IMR-90 (cell line): Measurements from ENCODE around the gene NADK. TPM values are rescaled to one million over a fixed set of nuclear protein-coding genes. Genes with fewer than 3 reads are reported as not detected.
A peak's percentile ranks its signal among the peaks of the same experiment; 100 is the strongest.

ENCODE experiments used
- ATAC-seq: fragments of 200-7000 bp; cut with Tn5 transposase; 2 replicates; pipeline ENCODE4 v1.9.1; 2020; ENCODE audit warnings: low read depth, mild to moderate bottlenecking, moderate library complexity
- BruUV-seq: library from RNA; stranded (reverse); fragments of 400-500 nt; replicated peaks from 2 replicates; lab custom pipeline; 2021; lab: Mats Ljungman, UMichigan
- CTCF ChIA-PET: fragments of 300-600 bp; formaldehyde crosslinking; extraction: SDS; loops from one replicate; lab custom pipeline; 2021; ENCODE audit warnings: antibody characterized with exemption; lab: Yijun Ruan, JAX
- POLR2A ChIA-PET: fragments of 300-600 bp; sonication (Branson Sonifier 250); formaldehyde crosslinking; loops from one replicate; lab custom pipeline; 2022; ENCODE audit warnings: antibody characterized with exemption; ENCODE audit not compliant: unreplicated experiment; lab: Charles Lee
- DNase-seq: peaks from one replicate; pipeline ENCODE4 v3.0.0; 2013
- H2AFZ ChIP-seq: replicated peaks from 2 replicates; pipeline ENCODE3; 2013; ENCODE audit warnings: low read length, mild to moderate bottlenecking; ENCODE audit not compliant: poor library complexity
- H2AK5ac ChIP-seq: 2 replicates; pipeline ENCODE4 v1.6.1; 2013; ENCODE audit warnings: low read depth, low read length, inconsistent platforms
- H2AK9ac ChIP-seq: replicated peaks from 2 replicates; pipeline ENCODE3; 2013; ENCODE audit warnings: mild to moderate bottlenecking, low read depth, low read length, moderate library complexity; ENCODE audit not compliant: poor library complexity
- H2BK120ac ChIP-seq: 2 replicates; pipeline ENCODE4 v1.6.1; 2013; ENCODE audit warnings: low read depth, low read length, inconsistent platforms
- H2BK15ac ChIP-seq: 3 replicates; pipeline ENCODE4 v1.6.1; 2013; ENCODE audit warnings: low read depth, low read length, inconsistent platforms
- H2BK20ac ChIP-seq: 2 replicates; pipeline ENCODE4 v1.6.1; 2013; ENCODE audit warnings: low read depth, mild to moderate bottlenecking, inconsistent platforms, low read length, moderate library complexity
- H2BK5ac ChIP-seq: 2 replicates; pipeline ENCODE4 v1.6.1; 2013; ENCODE audit warnings: mild to moderate bottlenecking, low read depth, low read length, inconsistent platforms; ENCODE audit not compliant: poor library complexity, severe bottlenecking
- H3K14ac ChIP-seq: replicated peaks from 2 replicates; pipeline ENCODE4 v1.6.1; 2013; ENCODE audit warnings: low read depth, low read length, inconsistent platforms
- H3K18ac ChIP-seq: 2 replicates; pipeline ENCODE4 v1.6.1; 2013; ENCODE audit warnings: low read depth, low read length, control low read depth
- H3K23ac ChIP-seq: 2 replicates; pipeline ENCODE4 v1.6.1; 2013; ENCODE audit warnings: low read depth, low read length, inconsistent platforms
- H3K27ac ChIP-seq: 2 replicates; pipeline ENCODE4 v1.5.1; 2013; ENCODE audit warnings: mild to moderate bottlenecking, control low read depth, low read length; ENCODE audit not compliant: insufficient read depth
- H3K27me3 ChIP-seq: 2 replicates; pipeline ENCODE4 v1.6.1; 2013; ENCODE audit warnings: low read length; ENCODE audit not compliant: control insufficient read depth, insufficient read depth
- H3K36me3 ChIP-seq: 2 replicates; pipeline ENCODE4 v1.6.1; 2013; ENCODE audit warnings: low read length, mixed read lengths; ENCODE audit not compliant: control insufficient read depth, insufficient read depth
- H3K4ac ChIP-seq: 2 replicates; pipeline ENCODE4 v1.6.1; 2013; ENCODE audit warnings: low read depth, low read length, inconsistent platforms
- H3K4me1 ChIP-seq: 2 replicates; pipeline ENCODE4 v1.6.1; 2013; ENCODE audit warnings: low read length, mixed read lengths; ENCODE audit not compliant: control insufficient read depth, insufficient read depth
- H3K4me2 ChIP-seq: 2 replicates; pipeline ENCODE4 v1.6.1; 2013; ENCODE audit warnings: low read depth, mild to moderate bottlenecking, control low read depth, low read length, moderate library complexity
- H3K4me3 ChIP-seq: 2 replicates; pipeline ENCODE4 v1.5.1; 2013; ENCODE audit warnings: low read depth, mild to moderate bottlenecking, control low read depth, low read length, moderate library complexity; ENCODE audit not compliant: insufficient read depth
- H3K56ac ChIP-seq: 2 replicates; pipeline ENCODE4 v1.6.1; 2013; ENCODE audit warnings: low read length, inconsistent platforms; ENCODE audit not compliant: insufficient read depth; ENCODE audit errors: extremely low read depth
- H3K79me1 ChIP-seq, 2 experiments: 2 replicates each; pipeline ENCODE4 v1.6.1; 2013; ENCODE audit warnings: low read length in 2 of 2, inconsistent platforms in 1 of 2, low read depth in 1 of 2
- H3K9ac ChIP-seq: 2 replicates; pipeline ENCODE4 v1.6.1; 2013; ENCODE audit warnings: low read depth, low read length, control low read depth
- H3K9me1 ChIP-seq: 2 replicates; pipeline ENCODE4 v1.6.1; 2013; ENCODE audit warnings: low read length, inconsistent platforms; ENCODE audit not compliant: insufficient read depth
- H3K9me3 ChIP-seq: 2 replicates; pipeline ENCODE4 v1.6.1; 2013; ENCODE audit warnings: low read length; ENCODE audit not compliant: control insufficient read depth, insufficient read depth
- H4K20me1 ChIP-seq: 2 replicates; pipeline ENCODE4 v1.6.1; 2013; ENCODE audit warnings: low read length, inconsistent platforms; ENCODE audit not compliant: insufficient read depth
- H4K5ac ChIP-seq: 2 replicates; pipeline ENCODE4 v1.6.1; 2013; ENCODE audit warnings: mild to moderate bottlenecking, low read depth, low read length, control low read depth
- H4K8ac ChIP-seq, 2 experiments: 2 replicates each; pipeline ENCODE4 v1.6.1; 2013; ENCODE audit warnings: low read depth in 2 of 2, low read length in 2 of 2, control low read depth in 1 of 2, inconsistent platforms in 1 of 2
- H4K91ac ChIP-seq: 2 replicates; pipeline ENCODE4 v1.6.1; 2013; ENCODE audit warnings: low read depth, low read length, inconsistent platforms; ENCODE audit not compliant: insufficient read depth
- CHD1 ChIP-seq: IDR thresholded peaks from 2 replicates; pipeline ENCODE4 v1.6.1; 2012; ENCODE audit warnings: low read depth, low read length, improper control_type of control experiment
- POLR2A ChIP-seq: IDR thresholded peaks from 2 replicates; pipeline ENCODE4 v1.6.1; 2012; ENCODE audit warnings: mild to moderate bottlenecking, low read depth, low read length
- WGBS, 2 experiments: methylation state at CpG; one replicate each; pipeline versions ENCODE4 v1.1.5 to v1.1.7; 2013; ENCODE audit warnings: missing lambda C conversion rate in 2 of 2; ENCODE audit not compliant: insufficient read length in 1 of 2; ENCODE audit errors: extremely low coverage in 2 of 2; 5-methylcytosine and 5-hydroxymethylcytosine counted together
- dilution Hi-C: fragments of 300-500 bp; cut with HindIII; formaldehyde crosslinking; loops from one replicate; pipeline ENCODE4 v1.14.3; 2018; ENCODE audit warnings: low sequenced_read_pairs; ENCODE audit not compliant: unreplicated experiment
- in situ Hi-C: fragments of 300-500 bp; cut with MboI; formaldehyde crosslinking; loops from 3 replicates; pipeline ENCODE4 v1.14.3; 2019; ENCODE audit warnings: low sequenced_read_pairs, inconsistent platforms, mixed read lengths
- intact Hi-C: fragments of 100-400 bp; cut with micrococcal nuclease; formaldehyde crosslinking; loops from 2 replicates; pipeline ENCODE4 v1.10.0; 2022
- polyA plus RNA-seq, 3 experiments: library from polyadenylated mRNA; depleted of rRNA; stranded (reverse); fragments of >200 nt; gene quantifications; 2 replicates each; pipeline ENCODE4 v1.2.3, GENCODE V29; 2012; ENCODE audit warnings: low replicate concordance in 1 of 3
- total RNA-seq: library from RNA; depleted of rRNA; stranded (reverse); fragments of >200 nt; gene quantifications from 2 replicates; pipeline ENCODE4 v1.2.3, GENCODE V29; 2012

NADK gene
- total and polyA plus RNA-seq, 2 of the 4 experiments (the other 2 are of a cell fraction): 12.5 to 56.1 TPM

DNA sequence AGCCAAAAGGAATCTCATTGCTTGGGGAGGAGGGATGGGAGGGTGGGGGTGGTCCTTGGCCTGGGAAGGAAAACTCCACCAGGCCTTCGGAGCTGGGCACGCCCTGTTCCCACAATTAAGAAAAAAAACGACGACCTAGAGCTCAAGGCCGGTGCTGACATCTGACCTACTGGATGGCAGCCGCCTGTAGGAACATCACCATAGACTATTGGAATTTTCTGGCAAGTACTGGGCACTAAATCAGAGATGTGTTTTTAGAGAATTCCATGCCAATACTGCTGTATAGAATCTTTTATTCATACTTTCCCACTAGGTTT is 729 bp downstream of the NADK start:
- H3K79me1 ChIP-seq: peaks cover 15 to 50% of the 10 kb centered on the region in 2 experiments; a peak in 3 of 4 replicates
- H4K5ac ChIP-seq: no peak overlapping the region
- no peaks in the 10 kb centered on the region; the same call in 1 of the 2 replicates for H3K36me3 ChIP-seq
- DNase-seq (no peak), ATAC-seq (peak; percentile 1; the same call in 1 of the 2 replicates)
- dilution Hi-C loops: no loop called here
- H3K9me1 ChIP-seq: peaks cover 14% of the 10 kb centered on the region
- peak overlapping the region; percentile 89 for H3K4ac ChIP-seq
- peak overlapping the region; percentile 80 for H3K9ac ChIP-seq
- H3K4me3 ChIP-seq: peak overlapping the region; percentile 72
- H3K27me3 ChIP-seq: no peaks in the 10 kb centered on the region
- H3K9me3 ChIP-seq: no peaks in the 10 kb centered on the region
- H2BK120ac ChIP-seq: peak overlapping the region; percentile 26; the same call in 1 of the 2 replicates
- H2AK5ac ChIP-seq: peak overlapping the region; percentile 56
- H3K14ac ChIP-seq: peak overlapping the region; percentile 38
- TF ChIP-seq CHD1 (0 out of 2 replicates have a peak, but pooled peaks have one; percentile 80), POLR2A (no peak)
- peak overlapping the region; percentile 77; the same call in 1 of the 2 replicates for H4K91ac ChIP-seq
- ChIA-PET CTCF (interaction anchor here (0.6 to 1.1 kb wide), 2 partner anchors 12 to 128 kb away, joined by 3 to 5 read pairs; no protein-coding TSS in a partner anchor), POLR2A (no interaction called here)
- no peak overlapping the region for H2BK20ac ChIP-seq
- H2BK5ac ChIP-seq: peak overlapping the region; percentile 44
- H4K20me1 ChIP-seq: peaks cover 29% of the 10 kb centered on the region
- H3K4me2 ChIP-seq: peak overlapping the region; percentile 91
- intact Hi-C loops: no loop called here
- no peak overlapping the region for H2BK15ac ChIP-seq
- H4K8ac ChIP-seq: peak overlapping the region; percentile 82 to 90; a peak in 2 of 4 replicates
- peak overlapping the region; percentile 95 for H2AK9ac ChIP-seq
- in situ Hi-C loops: no loop called here
- 5% methylated on average over 5 of the region's 6 CpGs; no CpG with 5 or more reads in 1 of the 2 experiments for WGBS, 2 experiments
- peaks cover 20% of the 10 kb centered on the region for H3K4me1 ChIP-seq
- peak overlapping the region; percentile 82 for H3K23ac ChIP-seq
- H3K56ac ChIP-seq: peak overlapping the region; percentile 71
- H3K27ac ChIP-seq: peak overlapping the region; percentile 67; the same call in 1 of the 2 replicates
- peak overlapping the region; percentile 98 for H2AFZ ChIP-seq
- no TSS peak for BruUV-seq
- H3K18ac ChIP-seq: no peak overlapping the region
